PFSK-1 (cell line): Measurements from ENCODE around the gene KRT17.

Experiments
- FOXP2 ChIP-seq: optimal IDR thresholded peaks from 2 replicates; pipeline ENCODE3; 2011; ENCODE audit warnings: borderline replicate concordance, control low read depth, inconsistent platforms; ENCODE audit not compliant: insufficient read depth; ENCODE audit errors: extremely low read length, extremely low read depth
- POLR2AphosphoS5 ChIP-seq: IDR thresholded peaks from 2 replicates; pipeline ENCODE4 v1.6.1; 2012; ENCODE audit warnings: low read depth, mild to moderate bottlenecking, control low read depth, low read length, moderate library complexity
- SIN3A ChIP-seq: IDR thresholded peaks from 2 replicates; pipeline ENCODE4 v1.6.1; 2012; ENCODE audit warnings: mild to moderate bottlenecking, low read length, moderate library complexity, borderline replicate concordance; ENCODE audit not compliant: insufficient read depth
- TAF1 ChIP-seq: IDR thresholded peaks from 2 replicates; pipeline ENCODE4 v1.6.1; 2012; ENCODE audit warnings: low read length, control low read depth, borderline replicate concordance; ENCODE audit not compliant: insufficient read depth
- TF ChIP-seq, protein P1 (sequence below), 2 experiments: IDR thresholded peaks; 2 replicates each; pipeline versions ENCODE4 v1.6.1 to v1.8.0; 2011 to 2012; ENCODE audit warnings: low read depth in 2 of 2, low read length in 2 of 2, control low read depth in 1 of 2, inconsistent platforms in 1 of 2, mild to moderate bottlenecking in 1 of 2, moderate library complexity in 1 of 2; ENCODE audit not compliant: insufficient read depth in 1 of 2

GRCh38 chr17:41602524-41602923 lies 21.9 kb downstream of the KRT17 start:
- TF ChIP-seq POLR2AphosphoS5 (no peak), TAF1 (no peak), SIN3A (no peak), FOXP2 (no peak)
- TF ChIP-seq, protein P1, sequence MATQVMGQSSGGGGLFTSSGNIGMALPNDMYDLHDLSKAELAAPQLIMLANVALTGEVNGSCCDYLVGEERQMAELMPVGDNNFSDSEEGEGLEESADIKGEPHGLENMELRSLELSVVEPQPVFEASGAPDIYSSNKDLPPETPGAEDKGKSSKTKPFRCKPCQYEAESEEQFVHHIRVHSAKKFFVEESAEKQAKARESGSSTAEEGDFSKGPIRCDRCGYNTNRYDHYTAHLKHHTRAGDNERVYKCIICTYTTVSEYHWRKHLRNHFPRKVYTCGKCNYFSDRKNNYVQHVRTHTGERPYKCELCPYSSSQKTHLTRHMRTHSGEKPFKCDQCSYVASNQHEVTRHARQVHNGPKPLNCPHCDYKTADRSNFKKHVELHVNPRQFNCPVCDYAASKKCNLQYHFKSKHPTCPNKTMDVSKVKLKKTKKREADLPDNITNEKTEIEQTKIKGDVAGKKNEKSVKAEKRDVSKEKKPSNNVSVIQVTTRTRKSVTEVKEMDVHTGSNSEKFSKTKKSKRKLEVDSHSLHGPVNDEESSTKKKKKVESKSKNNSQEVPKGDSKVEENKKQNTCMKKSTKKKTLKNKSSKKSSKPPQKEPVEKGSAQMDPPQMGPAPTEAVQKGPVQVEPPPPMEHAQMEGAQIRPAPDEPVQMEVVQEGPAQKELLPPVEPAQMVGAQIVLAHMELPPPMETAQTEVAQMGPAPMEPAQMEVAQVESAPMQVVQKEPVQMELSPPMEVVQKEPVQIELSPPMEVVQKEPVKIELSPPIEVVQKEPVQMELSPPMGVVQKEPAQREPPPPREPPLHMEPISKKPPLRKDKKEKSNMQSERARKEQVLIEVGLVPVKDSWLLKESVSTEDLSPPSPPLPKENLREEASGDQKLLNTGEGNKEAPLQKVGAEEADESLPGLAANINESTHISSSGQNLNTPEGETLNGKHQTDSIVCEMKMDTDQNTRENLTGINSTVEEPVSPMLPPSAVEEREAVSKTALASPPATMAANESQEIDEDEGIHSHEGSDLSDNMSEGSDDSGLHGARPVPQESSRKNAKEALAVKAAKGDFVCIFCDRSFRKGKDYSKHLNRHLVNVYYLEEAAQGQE (IDR thresholded peaks at IDR 0.05; ENCODE audit: insufficient read depth in 1 of 2, low read depth in 2 of 2, low read length in 2 of 2), result no peak
